ENCODE measurements around the gene MYO18A. TPM values are rescaled to one million over a fixed set of nuclear protein-coding genes. Genes with fewer than 3 reads are reported as not detected.

The MYO18A gene
- total RNA-seq, 4 donors from 2014 or later: 104 to 359 (median 188) TPM

DNA sequence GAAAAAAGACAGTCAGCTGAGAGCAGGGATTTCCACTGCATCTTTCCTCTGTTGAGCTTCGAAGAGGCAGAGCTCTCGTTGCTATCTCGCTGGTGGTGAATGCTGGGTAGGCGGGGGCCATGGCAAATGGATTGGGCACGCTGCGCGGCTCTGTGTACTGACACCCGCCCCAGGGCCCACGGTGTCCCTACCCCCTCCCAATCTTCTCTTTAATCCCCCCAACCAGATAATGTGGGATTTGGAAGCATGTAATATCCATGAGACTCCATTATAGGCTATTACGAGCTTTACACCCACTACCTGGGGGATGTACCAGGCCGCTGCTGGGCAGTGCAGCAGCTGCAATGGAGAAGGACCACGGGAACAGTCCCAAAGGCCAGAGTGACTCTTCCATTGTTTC lies 129.0 kb downstream of the MYO18A start:
- Histone ChIP-seq H3K36me3 (no peaks in the 10 kb centered on the region), H3K4me3 (no peak overlapping the region), H3K4me1 (no peaks in the 10 kb centered on the region), H3K27ac (no peak overlapping the region), H3K27me3 (no peaks in the 10 kb centered on the region), H3K9me3 (no peaks in the 10 kb centered on the region)
- TF ChIP-seq, protein P1, sequence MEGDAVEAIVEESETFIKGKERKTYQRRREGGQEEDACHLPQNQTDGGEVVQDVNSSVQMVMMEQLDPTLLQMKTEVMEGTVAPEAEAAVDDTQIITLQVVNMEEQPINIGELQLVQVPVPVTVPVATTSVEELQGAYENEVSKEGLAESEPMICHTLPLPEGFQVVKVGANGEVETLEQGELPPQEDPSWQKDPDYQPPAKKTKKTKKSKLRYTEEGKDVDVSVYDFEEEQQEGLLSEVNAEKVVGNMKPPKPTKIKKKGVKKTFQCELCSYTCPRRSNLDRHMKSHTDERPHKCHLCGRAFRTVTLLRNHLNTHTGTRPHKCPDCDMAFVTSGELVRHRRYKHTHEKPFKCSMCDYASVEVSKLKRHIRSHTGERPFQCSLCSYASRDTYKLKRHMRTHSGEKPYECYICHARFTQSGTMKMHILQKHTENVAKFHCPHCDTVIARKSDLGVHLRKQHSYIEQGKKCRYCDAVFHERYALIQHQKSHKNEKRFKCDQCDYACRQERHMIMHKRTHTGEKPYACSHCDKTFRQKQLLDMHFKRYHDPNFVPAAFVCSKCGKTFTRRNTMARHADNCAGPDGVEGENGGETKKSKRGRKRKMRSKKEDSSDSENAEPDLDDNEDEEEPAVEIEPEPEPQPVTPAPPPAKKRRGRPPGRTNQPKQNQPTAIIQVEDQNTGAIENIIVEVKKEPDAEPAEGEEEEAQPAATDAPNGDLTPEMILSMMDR (IDR thresholded peaks at IDR 0.05): no peak
- no peak for TF ChIP-seq POLR2A (IDR thresholded peaks at IDR 0.05)
- DNase-seq: no peak

DNA sequence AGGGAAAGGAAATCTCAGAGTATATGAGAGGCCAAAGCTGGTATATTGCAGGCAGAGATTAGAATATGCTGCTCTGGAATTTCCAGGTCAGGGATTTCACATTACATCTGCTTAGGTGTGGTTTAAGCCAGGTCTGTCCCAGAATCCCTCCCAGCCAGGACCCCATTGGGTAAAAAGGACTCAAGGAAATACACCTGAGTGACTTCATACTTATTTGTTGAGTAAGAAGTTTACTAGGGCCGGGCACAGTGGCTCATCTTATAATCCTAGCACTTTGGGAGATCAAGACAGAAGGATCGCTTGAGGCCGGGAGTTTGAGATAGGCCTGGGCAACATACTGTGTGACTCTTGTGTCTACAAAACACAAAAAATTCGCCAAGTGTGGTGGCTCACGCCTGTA lies 130.0 kb downstream of the MYO18A start:
- Histone ChIP-seq H3K27me3 (no peaks in the 10 kb centered on the region), H3K27ac (no peak overlapping the region), H3K9me3 (no peaks in the 10 kb centered on the region), H3K36me3 (no peaks in the 10 kb centered on the region), H3K4me3 (no peak overlapping the region), H3K4me1 (no peaks in the 10 kb centered on the region)
- no peak for DNase-seq
- TF ChIP-seq, protein P1 (IDR thresholded peaks at IDR 0.05): no peak
- no peak for TF ChIP-seq POLR2A (IDR thresholded peaks at IDR 0.05)

DNA sequence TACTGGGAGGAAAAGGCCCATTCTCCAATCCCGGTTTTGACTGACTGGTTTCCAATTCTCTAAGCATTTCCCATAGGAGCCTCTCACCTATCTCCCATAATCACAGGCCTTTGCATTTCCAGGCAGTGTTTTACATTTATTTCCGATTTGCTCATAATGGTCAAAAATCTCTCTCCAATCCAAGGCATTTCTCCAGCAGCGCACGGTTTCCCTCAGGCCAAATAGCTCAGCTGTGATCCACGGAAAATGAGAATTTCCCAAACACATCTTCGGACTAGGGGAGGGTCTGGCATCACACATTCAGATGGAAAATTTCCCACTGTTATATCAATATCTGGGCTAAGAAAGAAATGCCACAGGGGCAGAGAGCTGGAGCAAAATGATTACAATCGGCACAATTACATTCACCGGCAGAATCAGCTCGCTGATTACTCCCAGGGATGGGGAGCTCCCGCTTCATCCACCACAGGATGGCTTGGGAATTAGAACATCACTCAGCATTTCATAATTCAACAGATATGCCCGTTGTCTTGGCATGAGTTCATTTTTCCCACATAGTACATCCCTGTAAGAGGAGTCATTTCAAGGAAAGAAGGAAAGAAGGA lies 130.6 kb downstream of the MYO18A start:
- H3K27me3 ChIP-seq: no peaks in the 10 kb centered on the region
- H3K36me3 ChIP-seq: no peaks in the 10 kb centered on the region
- TF ChIP-seq, protein P1 (IDR thresholded peaks at IDR 0.05): no peak
- TF ChIP-seq POLR2A (IDR thresholded peaks at IDR 0.05): no peak
- DNase-seq: no peak
- H3K9me3 ChIP-seq: no peaks in the 10 kb centered on the region
- H3K4me3 ChIP-seq: no peak overlapping the region
- no peaks in the 10 kb centered on the region for H3K4me1 ChIP-seq
- H3K27ac ChIP-seq: no peak overlapping the region

DNA sequence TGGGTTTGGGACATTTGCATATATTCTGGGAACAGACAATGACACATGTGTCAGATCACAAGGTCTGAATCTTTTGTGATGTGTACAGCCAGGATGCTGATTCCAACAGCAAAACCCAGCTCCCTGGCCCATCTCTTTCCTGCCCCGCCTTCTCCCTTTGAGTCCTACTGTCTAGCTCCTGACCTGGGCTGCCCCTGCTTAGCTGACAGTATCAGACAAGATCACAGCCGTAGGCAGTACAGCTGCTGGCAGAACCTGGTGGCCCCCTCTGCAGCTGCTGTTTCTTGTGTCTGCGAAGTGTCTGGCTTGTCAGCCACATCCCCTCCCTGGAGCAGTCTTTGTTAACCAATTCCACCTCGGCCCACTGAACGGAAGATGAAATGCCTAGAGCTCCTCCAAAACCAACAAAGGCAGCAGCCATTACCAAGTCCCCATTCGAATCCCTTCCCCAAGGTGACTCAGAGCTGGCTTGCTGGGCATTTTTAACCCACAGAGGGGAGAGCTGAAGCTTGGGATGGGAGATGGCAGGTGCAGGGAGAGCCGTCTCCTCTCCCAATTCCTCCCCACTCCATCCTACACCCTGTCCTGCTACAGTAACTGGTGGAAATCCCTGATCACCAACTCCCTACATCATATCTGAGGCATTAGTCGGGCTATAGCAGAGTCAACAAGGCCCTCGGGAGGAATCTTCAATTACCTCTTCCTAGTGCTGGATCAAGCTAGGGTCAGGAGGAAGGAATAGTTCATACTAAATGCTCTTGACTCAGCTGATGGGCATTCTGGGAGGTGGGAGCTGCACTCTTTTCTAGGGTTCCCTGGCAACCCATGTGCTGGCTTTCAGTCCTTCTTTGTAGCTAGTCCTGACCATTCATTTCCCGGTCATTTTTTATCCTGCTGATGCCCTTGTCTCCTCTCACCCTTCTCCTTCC lies 131.5 kb downstream of the MYO18A start:
- H3K9me3 ChIP-seq: no peaks in the 10 kb centered on the region
- DNase-seq: no peak
- TF ChIP-seq POLR2A (IDR thresholded peaks at IDR 0.05): no peak
- TF ChIP-seq, protein P1 (IDR thresholded peaks at IDR 0.05): no peak
- H3K27me3 ChIP-seq: no peaks in the 10 kb centered on the region
- H3K4me3 ChIP-seq: no peak overlapping the region
- no peaks in the 10 kb centered on the region for H3K4me1 ChIP-seq
- no peaks in the 10 kb centered on the region for H3K36me3 ChIP-seq
- no peak overlapping the region for H3K27ac ChIP-seq

DNA sequence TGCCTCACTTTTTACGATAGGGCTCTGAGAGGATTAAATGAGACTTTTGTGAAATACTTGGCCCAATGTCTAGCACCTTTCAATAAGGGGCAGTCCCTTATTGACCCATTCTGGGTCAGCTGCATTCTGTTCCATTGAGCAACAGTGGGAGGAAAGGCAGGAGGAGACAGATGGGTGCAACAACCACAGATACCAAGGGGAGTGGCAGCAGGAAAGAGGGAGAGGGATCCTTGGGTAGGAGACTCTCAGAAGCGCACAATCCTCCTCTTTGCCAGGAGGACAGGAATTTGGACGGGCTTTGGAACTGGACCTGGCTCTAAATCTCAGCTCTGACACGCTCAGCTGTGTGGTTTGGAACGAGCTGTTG lies 133.7 kb downstream of the MYO18A start:
- DNase-seq: no peak
- H3K36me3 ChIP-seq: no peaks in the 10 kb centered on the region
- no peaks in the 10 kb centered on the region for H3K9me3 ChIP-seq
- H3K4me1 ChIP-seq: peaks cover 0 to 8% (median 3%) of the 10 kb centered on the region in 4 donors
- no peaks in the 10 kb centered on the region for H3K27me3 ChIP-seq
- no peak overlapping the region for H3K27ac ChIP-seq
- no peak overlapping the region for H3K4me3 ChIP-seq
- no peak for TF ChIP-seq POLR2A (IDR thresholded peaks at IDR 0.05)
- TF ChIP-seq, protein P1 (IDR thresholded peaks at IDR 0.05): no peak
